Measurements from ENCODE around the gene CD151. TPM values are rescaled to one million over a fixed set of nuclear protein-coding genes. Genes with fewer than 3 reads are reported as not detected.

CD151 gene
- total RNA-seq, 4 donors from 2014 or later = 135 to 326 (median 298) TPM

GRCh38 chr11:825366-826226 lies 7.2 kb upstream of the CD151 start:
- H3K27ac ChIP-seq = no peak overlapping the region
- DNase-seq = no peak
- peaks cover 48 to 58% of the 10 kb centered on the region in 2 donors for H3K4me1 ChIP-seq
- no peaks in the 10 kb centered on the region for H3K9me3 ChIP-seq
- WGBS, 2 donors = 80 to 87% methylated on average over 8 to 10 of the region's 12 CpGs
- H3K27me3 ChIP-seq = no peaks in the 10 kb centered on the region
- no peak for TF ChIP-seq POLR2A (IDR thresholded peaks at IDR 0.05)
- no peak for TF ChIP-seq CTCF (IDR thresholded peaks at IDR 0.05)
- no peak overlapping the region for H3K4me3 ChIP-seq (replicated peaks in 1 of 3)
- H3K36me3 ChIP-seq = peaks cover 28 to 36% of the 10 kb centered on the region in 2 donors
- intact Hi-C loops (cut with DNase I) = loop anchor here (10.0 kb wide), 1 partner anchor 89 kb away; the partner anchor contains the start of gene CHID1

GRCh38 chr11:826227-826621 lies 6.5 kb upstream of the CD151 start:
- no peak overlapping the region for H3K27ac ChIP-seq
- no peaks in the 10 kb centered on the region for H3K27me3 ChIP-seq
- H3K4me3 ChIP-seq (replicated peaks in 1 of 3) = no peak overlapping the region

GRCh38 chr11:826836-827145 lies 6.0 kb upstream of the CD151 start:
- Histone ChIP-seq H3K4me1 (peaks cover 43 to 52% of the 10 kb centered on the region in 2 donors), H3K27ac (peak overlapping the region in 2 of 3 donors; percentile 49 to 56)
- 3 to 6% methylated on average over 5 to 12 of the region's 22 CpGs for WGBS, 2 donors

More at GRCh38 chr11:826227-826621, 6.5 kb upstream of the CD151 start:
- H3K4me1 ChIP-seq = peaks cover 48 to 58% of the 10 kb centered on the region in 2 donors
- intact Hi-C loops (cut with DNase I) = loop anchor here (10.0 kb wide), 1 partner anchor 89 kb away; the partner anchor contains the start of gene CHID1
- no peaks in the 10 kb centered on the region for H3K9me3 ChIP-seq
- H3K36me3 ChIP-seq = peaks cover 28 to 36% of the 10 kb centered on the region in 2 donors
- TF ChIP-seq CTCF (IDR thresholded peaks at IDR 0.05) (no peak), POLR2A (IDR thresholded peaks at IDR 0.05) (no peak)
- DNase-seq = no peak
- 78 to 83% methylated on average over 7 to 9 of the region's 9 CpGs for WGBS, 2 donors

GRCh38 chr11:827146-827896 lies 5.4 kb upstream of the CD151 start:
- Histone ChIP-seq H3K4me1 (peaks cover 49 to 56% of the 10 kb centered on the region in 2 donors), H3K27me3 (no peaks in the 10 kb centered on the region), H3K36me3 (peaks cover 27 to 33% of the 10 kb centered on the region in 2 donors), H3K4me3 (replicated peaks in 1 of 3) (peak overlapping the region in 1 of 3 donors; percentile 36), H3K27ac (peak overlapping the region in 2 of 3 donors; percentile 49 to 56), H3K9me3 (no peaks in the 10 kb centered on the region)
- no peak for TF ChIP-seq POLR2A (IDR thresholded peaks at IDR 0.05)
- no peak for TF ChIP-seq CTCF (IDR thresholded peaks at IDR 0.05)
- DNase-seq = no peak
- WGBS, 2 donors = 14 to 21% methylated on average over 10 to 13 of the region's 66 CpGs
- intact Hi-C loops (cut with DNase I) = loop anchor here (10.0 kb wide), 1 partner anchor 87 kb away; the partner anchor contains the start of gene CHID1

More at GRCh38 chr11:826836-827145, 6.0 kb upstream of the CD151 start:
- intact Hi-C loops (cut with DNase I) = loop anchor here (10.0 kb wide), 1 partner anchor 88 kb away; the partner anchor contains the start of gene CHID1
- Histone ChIP-seq H3K27me3 (no peaks in the 10 kb centered on the region), H3K4me3 (replicated peaks in 1 of 3) (peak overlapping the region in 1 of 3 donors; percentile 36), H3K36me3 (peaks cover 28 to 36% of the 10 kb centered on the region in 2 donors), H3K9me3 (no peaks in the 10 kb centered on the region)
- DNase-seq = no peak
- no peak for TF ChIP-seq POLR2A (IDR thresholded peaks at IDR 0.05)
- TF ChIP-seq CTCF (IDR thresholded peaks at IDR 0.05) = no peak

Data from thyroid gland (tissue), 4 donors.